ENCODE results near the gene PTPRT. TPM values are rescaled to one million over a fixed set of nuclear protein-coding genes. Genes with fewer than 3 reads are reported as not detected.

Gene PTPRT
- total RNA-seq, 4 donors from 2014 or later: 0.57 to 2.0 (median 0.83) TPM

DNA sequence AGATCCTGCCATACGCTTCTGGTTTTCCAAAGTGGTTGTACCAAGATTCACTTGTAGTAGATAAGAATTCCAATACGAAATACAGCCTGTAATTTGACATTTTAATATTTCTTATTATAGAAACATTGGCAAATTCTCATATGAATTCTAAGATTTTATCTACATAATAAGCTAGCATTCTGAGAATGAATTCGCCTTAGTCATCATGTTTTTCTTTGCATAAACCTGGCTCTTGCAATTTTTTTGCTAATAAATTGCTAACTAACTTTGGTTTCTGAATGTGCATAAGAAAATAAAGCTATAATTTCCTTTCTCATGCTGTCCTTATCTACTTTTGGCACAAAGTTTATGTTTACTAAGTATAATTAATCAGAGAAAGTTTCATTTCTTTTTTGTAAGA is 673.0 kb downstream of the PTPRT start:
- TF ChIP-seq, protein P1, sequence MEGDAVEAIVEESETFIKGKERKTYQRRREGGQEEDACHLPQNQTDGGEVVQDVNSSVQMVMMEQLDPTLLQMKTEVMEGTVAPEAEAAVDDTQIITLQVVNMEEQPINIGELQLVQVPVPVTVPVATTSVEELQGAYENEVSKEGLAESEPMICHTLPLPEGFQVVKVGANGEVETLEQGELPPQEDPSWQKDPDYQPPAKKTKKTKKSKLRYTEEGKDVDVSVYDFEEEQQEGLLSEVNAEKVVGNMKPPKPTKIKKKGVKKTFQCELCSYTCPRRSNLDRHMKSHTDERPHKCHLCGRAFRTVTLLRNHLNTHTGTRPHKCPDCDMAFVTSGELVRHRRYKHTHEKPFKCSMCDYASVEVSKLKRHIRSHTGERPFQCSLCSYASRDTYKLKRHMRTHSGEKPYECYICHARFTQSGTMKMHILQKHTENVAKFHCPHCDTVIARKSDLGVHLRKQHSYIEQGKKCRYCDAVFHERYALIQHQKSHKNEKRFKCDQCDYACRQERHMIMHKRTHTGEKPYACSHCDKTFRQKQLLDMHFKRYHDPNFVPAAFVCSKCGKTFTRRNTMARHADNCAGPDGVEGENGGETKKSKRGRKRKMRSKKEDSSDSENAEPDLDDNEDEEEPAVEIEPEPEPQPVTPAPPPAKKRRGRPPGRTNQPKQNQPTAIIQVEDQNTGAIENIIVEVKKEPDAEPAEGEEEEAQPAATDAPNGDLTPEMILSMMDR (IDR thresholded peaks at IDR 0.05; ENCODE audit: low read depth): no peak

DNA sequence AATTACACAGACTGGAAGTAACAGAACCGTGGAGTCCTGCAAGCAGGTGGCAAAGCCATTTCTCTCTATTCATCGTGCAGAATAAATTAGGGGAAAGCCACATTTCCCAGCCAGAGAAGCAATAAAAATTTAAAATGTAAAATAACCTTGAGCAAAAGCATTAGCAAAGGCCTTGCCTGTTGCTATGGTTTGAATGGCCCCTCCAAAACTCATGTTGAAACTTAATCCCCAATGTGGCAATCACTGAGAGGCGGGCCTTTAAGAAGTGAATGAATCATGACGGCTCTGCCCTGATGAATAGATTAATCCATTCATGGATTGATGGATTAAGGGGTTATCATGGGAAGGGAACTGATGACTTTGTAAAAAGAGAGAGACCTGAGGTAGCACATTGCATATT is 679.0 kb downstream of the PTPRT start:
- TF ChIP-seq, protein P1 (IDR thresholded peaks at IDR 0.05; ENCODE audit: low read depth): no peak

DNA sequence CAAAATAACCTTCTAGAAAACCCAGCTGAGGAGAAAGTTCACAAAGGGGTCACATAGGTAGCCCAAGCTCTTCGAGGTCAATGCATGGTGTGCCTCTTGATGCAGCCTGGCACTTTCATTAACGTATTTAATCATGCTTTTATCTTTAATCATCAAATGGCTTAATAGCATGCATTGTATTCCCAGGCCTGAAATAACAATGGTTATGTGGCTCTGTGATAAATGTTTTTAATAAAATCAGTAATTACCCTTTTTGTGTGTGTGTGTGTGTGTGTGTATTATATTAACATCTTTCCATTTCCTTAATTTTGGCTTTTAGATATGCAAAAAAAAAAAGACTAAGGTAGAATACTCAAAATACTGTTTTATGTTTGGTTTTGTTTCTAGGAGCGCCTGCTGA is 681.8 kb downstream of the PTPRT start:
- TF ChIP-seq, protein P1 (IDR thresholded peaks at IDR 0.05; ENCODE audit: low read depth): no peak

DNA sequence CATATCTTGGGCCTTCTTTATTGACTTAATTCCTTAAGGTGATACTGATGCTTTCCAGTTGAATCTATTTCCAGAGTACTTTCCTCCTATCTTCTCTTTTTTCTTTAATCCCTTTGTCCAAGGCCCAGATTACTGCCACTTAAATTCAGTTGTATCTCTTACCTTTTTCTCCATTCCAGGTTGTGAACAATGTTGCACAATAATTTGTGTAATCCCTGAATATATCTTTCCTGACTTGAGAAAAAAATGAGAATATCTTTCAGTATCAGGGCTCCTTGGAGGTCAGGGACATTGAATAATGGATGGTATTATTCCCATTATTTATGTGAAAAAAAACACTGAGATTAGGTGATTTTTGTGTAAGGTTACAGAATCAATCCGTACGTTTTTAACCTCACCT is 683.3 kb downstream of the PTPRT start:
- TF ChIP-seq, protein P1 (IDR thresholded peaks at IDR 0.05; ENCODE audit: low read depth): no peak

DNA sequence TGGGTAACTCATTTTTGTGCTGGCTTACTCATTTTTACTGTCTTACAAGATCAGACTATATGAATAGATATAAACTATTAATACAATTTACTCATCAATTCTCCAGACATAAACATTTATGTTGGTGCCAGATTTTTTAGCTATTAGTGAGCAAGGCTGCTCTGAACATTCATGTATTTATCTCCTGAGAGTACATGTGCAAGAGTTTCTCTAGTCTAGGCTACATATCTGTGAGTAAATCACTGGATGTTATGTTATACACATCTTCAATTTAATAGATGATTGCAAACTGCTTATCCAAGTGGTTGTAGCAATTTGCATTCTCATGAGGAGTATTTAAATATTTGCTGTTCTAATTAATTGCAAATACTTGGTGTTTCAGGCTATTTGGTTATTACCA is 687.1 kb downstream of the PTPRT start:
- TF ChIP-seq, protein P1 (IDR thresholded peaks at IDR 0.05; ENCODE audit: low read depth): no peak

DNA sequence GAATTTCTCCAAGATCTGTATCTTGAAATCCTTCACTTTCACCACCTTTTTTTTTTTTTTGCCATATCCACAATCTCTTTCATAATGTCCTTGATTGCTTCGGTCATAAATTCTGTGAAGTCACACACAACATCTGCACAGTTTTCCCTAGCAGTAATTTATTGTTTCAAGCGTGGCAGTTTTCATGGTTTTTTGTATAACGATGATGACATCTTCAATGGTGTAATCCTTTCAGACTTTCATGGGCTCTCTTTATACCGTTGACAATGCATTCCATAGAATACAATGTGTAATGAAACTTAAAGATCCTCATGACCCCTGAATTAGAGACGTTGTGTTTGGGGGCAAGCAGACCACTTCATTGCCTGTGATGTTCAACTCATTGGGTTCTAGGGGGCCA is 693.1 kb downstream of the PTPRT start:
- TF ChIP-seq, protein P1 (IDR thresholded peaks at IDR 0.05; ENCODE audit: low read depth): no peak

DNA sequence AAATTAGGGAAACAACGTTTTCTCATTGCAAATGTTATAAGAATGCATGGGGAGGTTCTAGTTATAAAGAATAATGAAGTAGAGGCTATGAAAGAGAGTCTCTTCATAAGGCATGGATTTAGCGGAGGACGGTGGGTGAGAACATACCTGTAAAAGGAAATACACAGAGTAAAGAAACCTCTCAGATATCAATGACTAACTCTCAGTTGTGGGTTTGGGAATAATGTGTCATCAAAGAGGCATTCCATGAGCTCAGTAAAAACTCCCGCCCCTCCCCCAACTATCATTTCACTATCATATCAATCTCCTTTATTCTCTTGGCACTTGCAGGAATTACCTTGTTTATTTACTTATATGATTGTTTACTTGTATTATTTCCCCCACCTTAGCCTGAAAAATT is 695.4 kb downstream of the PTPRT start:
- TF ChIP-seq, protein P1 (IDR thresholded peaks at IDR 0.05; ENCODE audit: low read depth): no peak
